Measurements from ENCODE around the gene EXOC3L1. TPM values are rescaled to one million over a fixed set of nuclear protein-coding genes. Genes with fewer than 3 reads are reported as not detected.

EXOC3L1 gene
- total and polyA plus RNA-seq, 2 of the 13 experiments (the other 11 are each of a cell fraction or from before 2014, with no cell fraction given) = 0.12 TPM; not detected in 1

DNA sequence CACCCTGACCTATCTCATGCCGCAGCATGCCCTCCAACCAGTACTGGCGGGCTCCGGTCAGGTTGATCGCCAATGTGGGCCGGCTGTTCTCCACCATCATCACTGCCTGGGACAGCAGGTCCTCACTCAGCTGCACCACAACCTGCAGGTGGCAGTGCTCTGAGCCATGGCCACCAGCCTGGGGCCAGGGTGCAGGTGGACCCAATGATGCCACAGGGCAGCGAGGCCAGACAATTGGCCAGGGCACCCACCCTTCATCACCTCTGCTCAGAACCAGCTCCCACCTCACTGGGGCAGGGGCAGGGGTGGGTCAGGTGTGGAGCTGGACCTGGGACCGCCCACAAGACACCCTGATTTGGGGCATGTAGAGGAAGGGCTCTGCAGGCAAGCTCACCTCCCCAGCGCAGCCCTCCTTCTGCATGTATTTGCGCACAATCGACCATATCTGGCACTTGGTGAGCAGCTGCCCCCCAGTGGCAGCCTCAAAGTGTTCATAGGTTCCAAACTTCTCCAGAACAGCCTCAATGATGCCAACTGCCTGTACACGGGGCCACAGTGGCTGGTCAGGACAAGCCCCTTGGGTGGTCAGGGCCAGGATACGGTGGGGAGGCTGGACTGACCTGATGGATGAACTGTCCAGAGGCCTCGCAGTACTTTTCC lies 10.4 kb downstream of the EXOC3L1 start (continued):
- TF ChIP-seq, protein P1, sequence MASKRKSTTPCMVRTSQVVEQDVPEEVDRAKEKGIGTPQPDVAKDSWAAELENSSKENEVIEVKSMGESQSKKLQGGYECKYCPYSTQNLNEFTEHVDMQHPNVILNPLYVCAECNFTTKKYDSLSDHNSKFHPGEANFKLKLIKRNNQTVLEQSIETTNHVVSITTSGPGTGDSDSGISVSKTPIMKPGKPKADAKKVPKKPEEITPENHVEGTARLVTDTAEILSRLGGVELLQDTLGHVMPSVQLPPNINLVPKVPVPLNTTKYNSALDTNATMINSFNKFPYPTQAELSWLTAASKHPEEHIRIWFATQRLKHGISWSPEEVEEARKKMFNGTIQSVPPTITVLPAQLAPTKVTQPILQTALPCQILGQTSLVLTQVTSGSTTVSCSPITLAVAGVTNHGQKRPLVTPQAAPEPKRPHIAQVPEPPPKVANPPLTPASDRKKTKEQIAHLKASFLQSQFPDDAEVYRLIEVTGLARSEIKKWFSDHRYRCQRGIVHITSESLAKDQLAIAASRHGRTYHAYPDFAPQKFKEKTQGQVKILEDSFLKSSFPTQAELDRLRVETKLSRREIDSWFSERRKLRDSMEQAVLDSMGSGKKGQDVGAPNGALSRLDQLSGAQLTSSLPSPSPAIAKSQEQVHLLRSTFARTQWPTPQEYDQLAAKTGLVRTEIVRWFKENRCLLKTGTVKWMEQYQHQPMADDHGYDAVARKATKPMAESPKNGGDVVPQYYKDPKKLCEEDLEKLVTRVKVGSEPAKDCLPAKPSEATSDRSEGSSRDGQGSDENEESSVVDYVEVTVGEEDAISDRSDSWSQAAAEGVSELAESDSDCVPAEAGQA (IDR thresholded peaks at IDR 0.05; ENCODE audit: low read depth) = no peak
- TF ChIP-seq, protein P1 (CRISPR knock-in tag; IDR thresholded peaks at IDR 0.05; ENCODE audit: borderline replicate concordance) = no peak
- peak; percentile 72; the same call in 1 of the 2 replicates for TF ChIP-seq HNRNPL (IDR thresholded peaks at IDR 0.05; ENCODE audit: low read depth, low read length)
- TF ChIP-seq, protein P2, sequence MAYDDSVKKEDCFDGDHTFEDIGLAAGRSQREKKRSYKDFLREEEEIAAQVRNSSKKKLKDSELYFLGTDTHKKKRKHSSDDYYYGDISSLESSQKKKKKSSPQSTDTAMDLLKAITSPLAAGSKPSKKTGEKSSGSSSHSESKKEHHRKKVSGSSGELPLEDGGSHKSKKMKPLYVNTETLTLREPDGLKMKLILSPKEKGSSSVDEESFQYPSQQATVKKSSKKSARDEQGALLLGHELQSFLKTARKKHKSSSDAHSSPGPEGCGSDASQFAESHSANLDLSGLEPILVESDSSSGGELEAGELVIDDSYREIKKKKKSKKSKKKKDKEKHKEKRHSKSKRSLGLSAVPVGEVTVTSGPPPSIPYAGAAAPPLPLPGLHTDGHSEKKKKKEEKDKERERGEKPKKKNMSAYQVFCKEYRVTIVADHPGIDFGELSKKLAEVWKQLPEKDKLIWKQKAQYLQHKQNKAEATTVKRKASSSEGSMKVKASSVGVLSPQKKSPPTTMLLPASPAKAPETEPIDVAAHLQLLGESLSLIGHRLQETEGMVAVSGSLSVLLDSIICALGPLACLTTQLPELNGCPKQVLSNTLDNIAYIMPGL (CRISPR knock-in tag; IDR thresholded peaks at IDR 0.05; ENCODE audit: borderline replicate concordance in 1 of 2, low read depth in 1 of 2) = 0 out of 4 replicates have a peak, but pooled peaks of 1 of the 2 experiments have one; percentile 53
- 0 out of 2 replicates have a peak, but pooled peaks have one; percentile 16 for TF ChIP-seq KDM2A (CRISPR knock-in tag; IDR thresholded peaks at IDR 0.05; ENCODE audit: borderline replicate concordance, low read depth)
- TF ChIP-seq ZSCAN21 (CRISPR knock-in tag; IDR thresholded peaks at IDR 0.05; ENCODE audit: borderline replicate concordance) = peak; percentile 41; the same call in 1 of the 2 replicates
- TF ChIP-seq MTA1 (CRISPR knock-in tag; IDR thresholded peaks at IDR 0.05; ENCODE audit: borderline replicate concordance) = 0 out of 2 replicates have a peak, but pooled peaks have one; percentile 23
- TF ChIP-seq ZNF331 (CRISPR knock-in tag; IDR thresholded peaks at IDR 0.05) = peak; percentile 85
- TF ChIP-seq RAD21 (CRISPR knock-in tag; IDR thresholded peaks at IDR 0.05) = 0 out of 2 replicates have a peak, but pooled peaks have one; percentile 15
- TF ChIP-seq KLF11 (CRISPR knock-in tag; IDR thresholded peaks at IDR 0.05) = no peak
- TF ChIP-seq SP4 (CRISPR knock-in tag; IDR thresholded peaks at IDR 0.05) = no peak; the same call in 1 of the 2 replicates
- TF ChIP-seq, protein P3, sequence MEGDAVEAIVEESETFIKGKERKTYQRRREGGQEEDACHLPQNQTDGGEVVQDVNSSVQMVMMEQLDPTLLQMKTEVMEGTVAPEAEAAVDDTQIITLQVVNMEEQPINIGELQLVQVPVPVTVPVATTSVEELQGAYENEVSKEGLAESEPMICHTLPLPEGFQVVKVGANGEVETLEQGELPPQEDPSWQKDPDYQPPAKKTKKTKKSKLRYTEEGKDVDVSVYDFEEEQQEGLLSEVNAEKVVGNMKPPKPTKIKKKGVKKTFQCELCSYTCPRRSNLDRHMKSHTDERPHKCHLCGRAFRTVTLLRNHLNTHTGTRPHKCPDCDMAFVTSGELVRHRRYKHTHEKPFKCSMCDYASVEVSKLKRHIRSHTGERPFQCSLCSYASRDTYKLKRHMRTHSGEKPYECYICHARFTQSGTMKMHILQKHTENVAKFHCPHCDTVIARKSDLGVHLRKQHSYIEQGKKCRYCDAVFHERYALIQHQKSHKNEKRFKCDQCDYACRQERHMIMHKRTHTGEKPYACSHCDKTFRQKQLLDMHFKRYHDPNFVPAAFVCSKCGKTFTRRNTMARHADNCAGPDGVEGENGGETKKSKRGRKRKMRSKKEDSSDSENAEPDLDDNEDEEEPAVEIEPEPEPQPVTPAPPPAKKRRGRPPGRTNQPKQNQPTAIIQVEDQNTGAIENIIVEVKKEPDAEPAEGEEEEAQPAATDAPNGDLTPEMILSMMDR (CRISPR knock-in tag; IDR thresholded peaks at IDR 0.05) = peak; percentile 63

All from HepG2 (cell line).